ENCODE data around the gene POTED. TPM values are rescaled to one million over a fixed set of nuclear protein-coding genes. Genes with fewer than 3 reads are reported as not detected.
"Not testable (repeated sequence)": the region's sequence is repeated elsewhere in the genome, so short reads cannot be mapped to it uniquely, and the experiment has no call there.

POTED gene
- not detected in 2 replicates for total RNA-seq (2014; rRNA removed; shearing (Covaris generic))

DNA sequence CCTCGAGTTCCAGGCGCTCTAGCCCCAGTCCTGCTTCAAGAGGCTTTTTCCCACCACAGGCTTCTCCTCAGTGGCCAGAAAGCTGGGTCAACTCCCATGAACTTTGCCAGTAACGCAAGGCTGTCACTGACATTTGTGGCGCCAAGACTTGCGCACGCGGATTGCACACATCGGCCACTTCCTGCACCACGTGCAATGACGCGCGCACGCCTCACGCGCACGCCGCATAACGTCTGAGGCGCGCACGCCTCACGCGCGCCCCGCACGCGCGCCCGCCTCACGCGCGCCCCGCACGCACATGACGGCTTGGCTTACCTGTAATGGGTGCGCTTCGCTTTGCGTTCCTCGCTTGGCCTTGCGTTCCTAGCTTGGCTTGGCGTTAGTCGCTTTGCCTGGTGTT, at the start of gene POTED:
Gene POTED, plus strand, starts transcription at position 301 of the 400 bp plus-strand sequence. CDS start 452 bp downstream, outside the sequence.
- not testable (repeated sequence) for DNase-seq (ENCODE audit: low read depth)

DNA sequence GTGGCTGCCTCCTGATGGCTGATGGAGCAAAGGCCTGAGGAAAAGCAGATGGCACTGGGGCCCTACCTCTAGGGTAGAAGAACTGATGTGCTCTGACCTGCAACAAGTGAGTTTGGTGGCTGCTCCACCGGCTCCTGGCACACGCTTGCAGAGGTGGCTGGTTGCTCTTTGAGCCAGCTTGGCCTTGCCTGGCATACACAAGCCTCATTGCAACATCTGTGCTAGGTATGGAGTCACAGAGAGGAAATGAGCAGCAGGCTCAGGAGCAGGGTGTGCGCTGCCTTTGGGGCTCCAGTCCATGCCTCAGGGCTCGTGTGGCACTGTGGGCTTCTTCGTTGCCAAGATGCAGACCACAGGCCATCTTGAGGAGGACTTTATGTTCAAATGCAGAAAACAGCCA, 40.5 kb downstream of the POTED start:
- DNase-seq (ENCODE audit: low read depth) = not testable (repeated sequence)

DNA sequence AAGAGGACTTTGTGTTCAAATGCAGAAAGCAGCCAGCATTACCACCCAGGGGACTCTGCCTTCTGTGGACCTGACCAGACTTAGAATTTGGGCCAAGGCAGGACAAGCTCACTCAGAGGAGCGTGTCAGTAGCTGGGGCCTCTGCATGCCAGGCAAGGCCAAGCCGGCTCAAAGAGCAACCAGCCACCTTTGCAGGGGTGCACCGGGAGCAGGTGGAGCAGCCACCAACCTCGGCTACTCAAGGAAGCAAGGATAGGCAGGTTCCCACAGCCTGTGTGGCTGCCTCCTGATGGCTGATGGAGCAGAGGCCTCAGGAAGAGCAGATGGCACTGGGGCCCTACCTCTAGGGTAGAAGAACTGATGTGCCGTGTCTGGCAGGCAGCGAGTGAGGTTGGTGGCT, 42.2 kb downstream of the POTED start:
- not testable (repeated sequence) for DNase-seq (ENCODE audit: low read depth)

Measured in Daoy (cell line).